Measurements from ENCODE around the gene DUSP7. TPM values are rescaled to one million over a fixed set of nuclear protein-coding genes. Genes with fewer than 3 reads are reported as not detected.
"Not testable (repeated sequence)": the region's sequence is repeated elsewhere in the genome, so short reads cannot be mapped to it uniquely, and the experiment has no call there.

DUSP7 gene
- total RNA-seq, 1 experiment from 2014 or later, result 11.1 TPM

DNA sequence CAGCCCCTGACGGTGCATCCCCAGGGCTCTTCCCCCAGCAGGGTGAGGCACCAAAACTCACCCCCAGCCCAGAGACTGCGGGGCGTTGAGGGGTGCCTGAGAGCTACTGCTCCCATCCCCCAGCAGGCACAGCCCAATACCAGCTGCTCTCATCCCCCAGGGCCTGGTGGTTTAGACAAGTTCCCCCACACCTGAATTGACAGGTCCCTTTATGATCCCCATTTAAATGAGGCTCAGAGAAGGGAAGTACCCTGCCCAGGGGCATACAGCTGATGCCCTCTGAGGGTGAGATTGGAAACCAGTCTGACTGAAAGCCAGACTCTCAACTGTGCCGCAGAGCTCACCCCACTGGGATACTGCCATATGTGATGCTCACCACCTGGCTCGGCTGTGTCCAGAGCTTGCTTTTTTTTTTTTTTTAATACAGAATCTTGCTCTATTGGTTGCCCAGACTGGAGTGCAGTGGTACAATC, 20.1 kb downstream of the DUSP7 start:
- DNase-seq, result peak; percentile 84

DNA sequence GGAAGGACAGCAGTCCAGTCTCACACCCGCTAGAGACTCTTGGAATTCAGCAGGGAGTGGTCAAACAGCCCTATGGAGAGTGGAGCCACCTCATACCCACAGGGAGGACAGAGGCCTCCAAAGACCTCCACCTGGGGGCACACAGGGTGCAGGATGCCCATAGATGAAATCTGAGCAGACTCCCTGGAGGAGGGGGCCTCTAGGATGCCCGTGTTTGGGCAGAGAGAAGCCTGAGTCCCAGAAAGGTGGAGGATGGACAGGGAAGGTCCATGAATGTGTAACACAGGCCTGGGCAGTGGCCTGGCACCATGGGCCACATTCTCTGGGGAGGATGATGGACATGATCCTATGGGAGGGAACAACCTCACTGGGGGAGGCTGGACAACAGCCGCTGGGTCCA, 21.7 kb downstream of the DUSP7 start:
- H3K36me3 ChIP-seq (ENCODE audit: insufficient read depth, low read length), result no peaks in the 10 kb centered on the region
- peaks cover 4% of the 10 kb centered on the region; the same call in 1 of the 2 replicates for H4K20me1 ChIP-seq (ENCODE audit: insufficient read depth, low read depth, low read length)
- no peak overlapping the region for H3K4me3 ChIP-seq (ENCODE audit: low read length)
- no peak overlapping the region for H3K4me2 ChIP-seq (ENCODE audit: low read depth, low read length, poor library complexity, severe bottlenecking)
- H3K9me2 ChIP-seq (replicated peaks; ENCODE audit: insufficient read depth, low read length), result no peaks in the 10 kb centered on the region
- H3K4me1 ChIP-seq (ENCODE audit: low read length), result peaks cover 28% of the 10 kb centered on the region
- H3K9ac ChIP-seq (ENCODE audit: low read length), result no peak overlapping the region
- no peak overlapping the region for H3K27ac ChIP-seq (ENCODE audit: low read length)
- DNase-seq, result no peak
- no peaks in the 10 kb centered on the region for H3K79me2 ChIP-seq (ENCODE audit: low read length)
- H2AFZ ChIP-seq (ENCODE audit: low read length), result no peak overlapping the region
- no peaks in the 10 kb centered on the region for H3K9me3 ChIP-seq (ENCODE audit: low read length)
- no peaks in the 10 kb centered on the region for H3K27me3 ChIP-seq (ENCODE audit: low read length)

More for the DNA sequence above, 20.1 kb downstream of the DUSP7 start:
- H3K9me3 ChIP-seq (ENCODE audit: low read length), result no peaks in the 10 kb centered on the region
- H3K79me2 ChIP-seq (ENCODE audit: low read length), result no peaks in the 10 kb centered on the region
- peaks cover 28% of the 10 kb centered on the region for H3K4me1 ChIP-seq (ENCODE audit: low read length)
- H3K9me2 ChIP-seq (replicated peaks; ENCODE audit: insufficient read depth, low read length), result no peaks in the 10 kb centered on the region
- H3K9ac ChIP-seq (ENCODE audit: low read length), result peak overlapping the region; percentile 45
- no peak overlapping the region for H2AFZ ChIP-seq (ENCODE audit: low read length)
- peaks cover 4% of the 10 kb centered on the region; the same call in 1 of the 2 replicates for H4K20me1 ChIP-seq (ENCODE audit: insufficient read depth, low read depth, low read length)
- no peaks in the 10 kb centered on the region for H3K36me3 ChIP-seq (ENCODE audit: insufficient read depth, low read length)
- H3K27me3 ChIP-seq (ENCODE audit: low read length), result no peaks in the 10 kb centered on the region
- peak overlapping the region; percentile 31; the same call in 1 of the 2 replicates for H3K4me3 ChIP-seq (ENCODE audit: low read length)
- peak overlapping the region; percentile 72 for H3K27ac ChIP-seq (ENCODE audit: low read length)
- H3K4me2 ChIP-seq (ENCODE audit: low read depth, low read length, poor library complexity, severe bottlenecking), result peak overlapping the region; percentile 58

DNA sequence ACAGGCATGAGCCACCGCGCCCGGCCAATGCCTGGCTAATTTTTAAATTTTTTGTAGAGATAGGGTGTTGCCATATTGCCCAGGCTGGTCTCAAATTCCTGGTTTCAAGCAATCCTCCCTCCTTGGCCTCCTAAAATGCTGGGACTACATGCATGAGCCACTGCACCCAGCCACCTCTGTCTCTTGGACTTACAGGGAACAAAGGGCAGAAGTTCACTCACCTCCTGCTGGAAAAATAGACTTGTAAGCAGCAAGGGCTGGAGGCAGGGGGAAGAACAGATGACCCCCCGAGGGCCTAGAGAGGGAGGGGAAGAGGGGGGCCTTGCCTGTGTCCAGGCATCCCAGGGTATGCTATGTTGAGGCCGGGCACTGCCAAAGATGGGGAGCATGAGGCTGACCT, 22.2 kb downstream of the DUSP7 start:
- Histone ChIP-seq H3K36me3 (ENCODE audit: insufficient read depth, low read length) (no peaks in the 10 kb centered on the region), H3K79me2 (ENCODE audit: low read length) (no peaks in the 10 kb centered on the region), H3K27ac (ENCODE audit: low read length) (no peak overlapping the region), H3K9me2 (replicated peaks; ENCODE audit: insufficient read depth, low read length) (no peaks in the 10 kb centered on the region), H3K4me3 (ENCODE audit: low read length) (no peak overlapping the region), H2AFZ (ENCODE audit: low read length) (no peak overlapping the region), H3K9me3 (ENCODE audit: low read length) (no peaks in the 10 kb centered on the region), H3K4me1 (ENCODE audit: low read length) (peaks cover 28% of the 10 kb centered on the region), H3K27me3 (ENCODE audit: low read length) (no peaks in the 10 kb centered on the region), H3K9ac (ENCODE audit: low read length) (no peak overlapping the region), H3K4me2 (ENCODE audit: low read depth, low read length, poor library complexity, severe bottlenecking) (no peak overlapping the region), H4K20me1 (ENCODE audit: insufficient read depth, low read depth, low read length) (peaks cover 4% of the 10 kb centered on the region; the same call in 1 of the 2 replicates)
- DNase-seq, result no peak

- H3K4me1 ChIP-seq (ENCODE audit: low read length), result peaks cover 28% of the 10 kb centered on the region
- not testable (repeated sequence) for H3K27me3 ChIP-seq (ENCODE audit: low read length); DNase-seq; H3K36me3 ChIP-seq (ENCODE audit: insufficient read depth, low read length); H3K79me2 ChIP-seq (ENCODE audit: low read length); H4K20me1 ChIP-seq (ENCODE audit: insufficient read depth, low read depth, low read length); H3K4me3 ChIP-seq (ENCODE audit: low read length); H3K27ac ChIP-seq (ENCODE audit: low read length); H3K9ac ChIP-seq (ENCODE audit: low read length); H3K9me2 ChIP-seq (replicated peaks; ENCODE audit: insufficient read depth, low read length); H3K4me2 ChIP-seq (ENCODE audit: low read depth, low read length, poor library complexity, severe bottlenecking); H2AFZ ChIP-seq (ENCODE audit: low read length); H3K9me3 ChIP-seq (ENCODE audit: low read length)
Measured at GRCh38 chr3:52033748-52034147, 22.6 kb downstream of the DUSP7 start.

DNA sequence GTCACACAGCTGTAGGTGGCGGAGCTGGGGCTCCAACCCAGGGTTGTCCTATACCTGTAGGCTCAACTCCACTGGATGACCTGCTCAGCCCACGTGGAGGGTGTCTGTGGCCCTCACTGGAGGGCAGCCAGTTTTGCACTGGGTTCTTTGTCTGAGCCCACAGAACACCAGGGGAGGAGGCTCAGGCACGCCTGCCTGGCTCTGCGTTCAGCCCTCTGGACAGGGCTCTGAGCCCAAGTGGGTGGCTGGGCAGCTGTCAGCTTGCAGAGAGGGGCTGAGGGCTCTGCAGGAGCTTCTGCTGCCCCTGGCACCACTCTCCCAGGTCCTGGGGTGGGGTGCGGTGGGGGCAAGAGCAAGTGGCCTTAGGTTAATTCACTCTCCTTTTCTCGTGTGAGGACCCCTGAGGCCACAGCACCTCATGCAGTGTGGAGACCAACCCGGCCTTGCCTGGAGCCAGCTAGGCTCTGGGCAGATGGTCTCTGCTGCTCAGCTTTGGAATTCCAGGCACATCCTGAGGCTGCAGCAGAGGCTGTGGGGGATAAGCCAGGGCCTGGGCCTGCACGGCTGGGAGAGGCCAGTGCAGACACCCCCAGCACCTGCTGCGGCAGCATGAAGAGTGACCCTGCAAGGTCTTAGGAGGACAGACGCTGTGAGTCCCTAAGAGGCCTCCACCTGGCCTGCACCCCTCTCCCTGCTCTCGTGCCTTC, 23.5 kb downstream of the DUSP7 start:
- Histone ChIP-seq H3K79me2 (ENCODE audit: low read length) (no peaks in the 10 kb centered on the region), H3K4me1 (ENCODE audit: low read length) (peaks cover 25% of the 10 kb centered on the region), H3K27me3 (ENCODE audit: low read length) (no peaks in the 10 kb centered on the region), H3K9ac (ENCODE audit: low read length) (no peak overlapping the region), H3K9me2 (replicated peaks; ENCODE audit: insufficient read depth, low read length) (no peaks in the 10 kb centered on the region), H2AFZ (ENCODE audit: low read length) (no peak overlapping the region), H3K9me3 (ENCODE audit: low read length) (no peaks in the 10 kb centered on the region), H3K4me2 (ENCODE audit: low read depth, low read length, poor library complexity, severe bottlenecking) (no peak overlapping the region), H3K36me3 (ENCODE audit: insufficient read depth, low read length) (no peaks in the 10 kb centered on the region), H3K27ac (ENCODE audit: low read length) (no peak overlapping the region), H3K4me3 (ENCODE audit: low read length) (no peak overlapping the region), H4K20me1 (ENCODE audit: insufficient read depth, low read depth, low read length) (peaks cover 4% of the 10 kb centered on the region; the same call in 1 of the 2 replicates)
- DNase-seq, result no peak

GRCh38 chr3:52031896-52032295, 24.5 kb downstream of the DUSP7 start:
- H4K20me1 ChIP-seq (ENCODE audit: insufficient read depth, low read depth, low read length), result no peaks in the 10 kb centered on the region
- H3K9ac ChIP-seq (ENCODE audit: low read length), result no peak overlapping the region
- no peaks in the 10 kb centered on the region for H3K9me3 ChIP-seq (ENCODE audit: low read length)
- DNase-seq, result no peak
- no peak overlapping the region for H3K27ac ChIP-seq (ENCODE audit: low read length)
- no peak overlapping the region for H3K4me3 ChIP-seq (ENCODE audit: low read length)
- H3K4me1 ChIP-seq (ENCODE audit: low read length), result peaks cover 15% of the 10 kb centered on the region
- no peaks in the 10 kb centered on the region for H3K36me3 ChIP-seq (ENCODE audit: insufficient read depth, low read length)
- H3K4me2 ChIP-seq (ENCODE audit: low read depth, low read length, poor library complexity, severe bottlenecking), result no peak overlapping the region
- no peaks in the 10 kb centered on the region for H3K79me2 ChIP-seq (ENCODE audit: low read length)
- no peaks in the 10 kb centered on the region for H3K27me3 ChIP-seq (ENCODE audit: low read length)
- H3K9me2 ChIP-seq (replicated peaks; ENCODE audit: insufficient read depth, low read length), result no peaks in the 10 kb centered on the region
- no peak overlapping the region for H2AFZ ChIP-seq (ENCODE audit: low read length)

GRCh38 chr3:52030714-52031310, 25.6 kb downstream of the DUSP7 start:
- H3K9me2 ChIP-seq (replicated peaks; ENCODE audit: insufficient read depth, low read length), result no peaks in the 10 kb centered on the region
- no peak overlapping the region for H3K9ac ChIP-seq (ENCODE audit: low read length)
- no peak for DNase-seq
- H3K36me3 ChIP-seq (ENCODE audit: insufficient read depth, low read length), result no peaks in the 10 kb centered on the region
- H4K20me1 ChIP-seq (ENCODE audit: insufficient read depth, low read depth, low read length), result no peaks in the 10 kb centered on the region
- peaks cover 4% of the 10 kb centered on the region for H3K4me1 ChIP-seq (ENCODE audit: low read length)
- no peaks in the 10 kb centered on the region for H3K9me3 ChIP-seq (ENCODE audit: low read length)
- H3K4me2 ChIP-seq (ENCODE audit: low read depth, low read length, poor library complexity, severe bottlenecking), result no peak overlapping the region
- H3K79me2 ChIP-seq (ENCODE audit: low read length), result no peaks in the 10 kb centered on the region
- no peak overlapping the region for H3K4me3 ChIP-seq (ENCODE audit: low read length)
- no peak overlapping the region for H2AFZ ChIP-seq (ENCODE audit: low read length)
- H3K27ac ChIP-seq (ENCODE audit: low read length), result no peak overlapping the region
- no peaks in the 10 kb centered on the region for H3K27me3 ChIP-seq (ENCODE audit: low read length)

DNA sequence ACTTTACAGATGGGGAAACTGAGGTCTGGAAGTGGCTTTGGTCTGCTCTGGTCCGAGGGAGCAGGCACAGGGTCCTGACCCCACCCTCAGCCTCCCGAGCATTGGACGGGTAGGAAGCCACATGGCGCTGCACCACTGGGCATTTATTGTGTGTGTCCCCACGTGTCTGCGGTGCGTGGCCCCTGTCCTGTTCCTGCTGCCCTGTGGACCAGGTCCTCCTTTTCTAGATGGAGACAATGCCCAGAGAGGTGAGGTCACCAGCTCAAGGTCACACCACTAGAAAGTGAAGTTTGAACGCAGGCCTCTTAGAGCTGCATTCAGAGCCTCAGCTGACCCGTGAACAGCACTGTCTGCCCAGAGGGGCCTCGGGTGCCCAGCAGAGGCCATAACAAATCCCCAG, 26.8 kb downstream of the DUSP7 start:
- peaks cover 6% of the 10 kb centered on the region for H3K4me1 ChIP-seq (ENCODE audit: low read length)
- no peaks in the 10 kb centered on the region for H3K36me3 ChIP-seq (ENCODE audit: insufficient read depth, low read length)
- no peak overlapping the region for H3K27ac ChIP-seq (ENCODE audit: low read length)
- H3K79me2 ChIP-seq (ENCODE audit: low read length), result no peaks in the 10 kb centered on the region
- DNase-seq, result no peak
- no peaks in the 10 kb centered on the region for H3K9me3 ChIP-seq (ENCODE audit: low read length)
- no peak overlapping the region for H3K4me2 ChIP-seq (ENCODE audit: low read depth, low read length, poor library complexity, severe bottlenecking)
- H3K9ac ChIP-seq (ENCODE audit: low read length), result no peak overlapping the region
- no peaks in the 10 kb centered on the region for H3K9me2 ChIP-seq (replicated peaks; ENCODE audit: insufficient read depth, low read length)
- no peaks in the 10 kb centered on the region for H3K27me3 ChIP-seq (ENCODE audit: low read length)
- no peak overlapping the region for H3K4me3 ChIP-seq (ENCODE audit: low read length)
- no peaks in the 10 kb centered on the region for H4K20me1 ChIP-seq (ENCODE audit: insufficient read depth, low read depth, low read length)
- H2AFZ ChIP-seq (ENCODE audit: low read length), result no peak overlapping the region

All from Karpas-422 (cell line).